ENCODE data around the gene TTLL7. TPM values are rescaled to one million over a fixed set of nuclear protein-coding genes. Genes with fewer than 3 reads are reported as not detected.

Gene TTLL7
- total RNA-seq, 1 experiment from 2014 or later, result 6.6 TPM

GRCh38 chr1:83818916-83819315, 180.0 kb downstream of the TTLL7 start:
- peaks cover 3 to 4% of the 10 kb centered on the region in 2 experiments; a peak in 2 of 4 replicates for H3K4me1 Mint-ChIP-seq
- H3K4me2 ChIP-seq (ENCODE audit: insufficient read depth, insufficient read length, low read length), result no peak overlapping the region
- no peaks in the 10 kb centered on the region for H3K27me3 Mint-ChIP-seq (ENCODE audit: low read depth)
- no peak for DNase-seq
- H3K4me1 ChIP-seq (ENCODE audit: insufficient read depth, low read length), result no peaks in the 10 kb centered on the region
- H2BK120ac ChIP-seq (ENCODE audit: low read depth, low read length, poor library complexity, severe bottlenecking), result no peak overlapping the region
- no peak overlapping the region for H3K23ac ChIP-seq (ENCODE audit: insufficient read length, low read depth, low read length)
- H3K27ac Mint-ChIP-seq, result no peak overlapping the region
- TF ChIP-seq, protein P1, sequence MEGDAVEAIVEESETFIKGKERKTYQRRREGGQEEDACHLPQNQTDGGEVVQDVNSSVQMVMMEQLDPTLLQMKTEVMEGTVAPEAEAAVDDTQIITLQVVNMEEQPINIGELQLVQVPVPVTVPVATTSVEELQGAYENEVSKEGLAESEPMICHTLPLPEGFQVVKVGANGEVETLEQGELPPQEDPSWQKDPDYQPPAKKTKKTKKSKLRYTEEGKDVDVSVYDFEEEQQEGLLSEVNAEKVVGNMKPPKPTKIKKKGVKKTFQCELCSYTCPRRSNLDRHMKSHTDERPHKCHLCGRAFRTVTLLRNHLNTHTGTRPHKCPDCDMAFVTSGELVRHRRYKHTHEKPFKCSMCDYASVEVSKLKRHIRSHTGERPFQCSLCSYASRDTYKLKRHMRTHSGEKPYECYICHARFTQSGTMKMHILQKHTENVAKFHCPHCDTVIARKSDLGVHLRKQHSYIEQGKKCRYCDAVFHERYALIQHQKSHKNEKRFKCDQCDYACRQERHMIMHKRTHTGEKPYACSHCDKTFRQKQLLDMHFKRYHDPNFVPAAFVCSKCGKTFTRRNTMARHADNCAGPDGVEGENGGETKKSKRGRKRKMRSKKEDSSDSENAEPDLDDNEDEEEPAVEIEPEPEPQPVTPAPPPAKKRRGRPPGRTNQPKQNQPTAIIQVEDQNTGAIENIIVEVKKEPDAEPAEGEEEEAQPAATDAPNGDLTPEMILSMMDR (conservative IDR thresholded peaks at IDR 0.05), result no peak
- no CpG with 5 or more reads among the region's 2 CpGs for WGBS (ENCODE audit: extremely low coverage, insufficient read length, low lambda C conversion rate)
- H3K9ac ChIP-seq (ENCODE audit: extremely low read depth, insufficient read length, low read length), result no peak overlapping the region
- no peak overlapping the region for H3T11ph ChIP-seq (ENCODE audit: low read length)
- no peaks in the 10 kb centered on the region for H3K9me3 ChIP-seq (ENCODE audit: control insufficient read depth, low read depth, low read length)
- no peaks in the 10 kb centered on the region; a peak in 1 of 5 replicates for H3K9me3 Mint-ChIP-seq
- H3K36me3 Mint-ChIP-seq (ENCODE audit: insufficient read depth in 1 of 3, low read depth in 3 of 3), result no peaks in the 10 kb centered on the region
- no peaks in the 10 kb centered on the region for H3K79me1 ChIP-seq (ENCODE audit: insufficient read depth, low read depth, low read length, poor library complexity, severe bottlenecking)
- H3K18ac ChIP-seq (ENCODE audit: insufficient read length, low read depth, low read length), result no peak overlapping the region
- no peak overlapping the region for H3K14ac ChIP-seq (ENCODE audit: insufficient read depth, low read length)
- H3K23me2 ChIP-seq (ENCODE audit: insufficient read length, low read depth, low read length, poor library complexity, severe bottlenecking), result no peaks in the 10 kb centered on the region
- no peak overlapping the region for H2AFZ ChIP-seq (ENCODE audit: low read length)
- no peaks in the 10 kb centered on the region for H3K27me3 ChIP-seq (ENCODE audit: insufficient read depth, low read length)
- no peak overlapping the region for H2BK20ac ChIP-seq (ENCODE audit: low read depth, low read length, poor library complexity, severe bottlenecking)
- no peak overlapping the region for H4K91ac ChIP-seq (ENCODE audit: insufficient read length, low read depth, low read length)
- no peak overlapping the region for H2BK15ac ChIP-seq (ENCODE audit: low read depth, low read length)
- no peak overlapping the region for H3K27ac ChIP-seq (ENCODE audit: insufficient read length, low read depth, low read length)
- no peak overlapping the region for H4K5ac ChIP-seq (ENCODE audit: insufficient read length, low read depth, low read length)
- no peak overlapping the region for H3K4ac ChIP-seq (ENCODE audit: low read depth, low read length)
- H3K79me2 ChIP-seq (ENCODE audit: insufficient read depth, low read length), result no peaks in the 10 kb centered on the region
- no peak overlapping the region for H2BK5ac ChIP-seq (ENCODE audit: insufficient read length, low read length)
- H2AK5ac ChIP-seq (ENCODE audit: insufficient read length, low read length), result no peak overlapping the region
- H3K4me3 Mint-ChIP-seq, result no peak overlapping the region
- no peaks in the 10 kb centered on the region for H4K20me1 ChIP-seq (ENCODE audit: control insufficient read depth, insufficient read depth, insufficient read length)
- H3K56ac ChIP-seq (ENCODE audit: insufficient read length, low read depth, low read length), result no peak overlapping the region
- no peak overlapping the region for H2BK12ac ChIP-seq (ENCODE audit: insufficient read length, low read depth, low read length)
- H4K8ac ChIP-seq (replicated peaks; ENCODE audit: insufficient read length, low read depth, low read length), result no peak overlapping the region
